ENCODE measurements around the gene PAPOLB. TPM values are rescaled to one million over a fixed set of nuclear protein-coding genes. Genes with fewer than 3 reads are reported as not detected.

Gene PAPOLB
- total and polyA plus RNA-seq, 4 donors, result 0.01 to 1.9 (median 0.14) TPM

- no peak for ATAC-seq (ENCODE audit: insufficient read depth, low FRiP score)
These were observed 27.9 kb upstream of the PAPOLB start for GRCh38 chr7:4889682-4890081.

GRCh38 chr7:4888161-4888560 lies 26.3 kb upstream of the PAPOLB start:
- WGBS, 2 donors, result 62 to 77% methylated on average over 3 of the region's 3 CpGs
- Histone ChIP-seq H3K27ac (ENCODE audit: low read depth in 1 of 2, low read length in 1 of 2) (no peak overlapping the region), H3K9me3 (ENCODE audit: control insufficient read depth in 4 of 4, insufficient read depth in 3 of 4, low read length in 3 of 4) (no peaks in the 10 kb centered on the region), H3K4me1 (ENCODE audit: control insufficient read depth in 5 of 5, insufficient read depth in 5 of 5, low read length in 5 of 5) (no peaks in the 10 kb centered on the region), H3K27me3 (ENCODE audit: control insufficient read depth in 3 of 3, insufficient read depth in 3 of 3, low read length in 2 of 3) (no peaks in the 10 kb centered on the region), H3K9ac (ENCODE audit: insufficient read depth in 1 of 2, low read length in 2 of 2) (no peak overlapping the region), H3K4me3 (no peak overlapping the region), H3K36me3 (ENCODE audit: control insufficient read depth in 4 of 4, insufficient read depth in 4 of 4, low read length in 4 of 4) (no peaks in the 10 kb centered on the region)
- no peak for ATAC-seq (ENCODE audit: insufficient read depth, low FRiP score)
- no peak for TF ChIP-seq CTCF (IDR thresholded peaks at IDR 0.05; ENCODE audit: control extremely low read depth, extremely low read depth)
- DNase-seq, result peak in 2 of 3 donors; percentile 56 to 70

More at GRCh38 chr7:4889682-4890081, 27.9 kb upstream of the PAPOLB start:
- no peak overlapping the region for H3K4me3 ChIP-seq
- no peaks in the 10 kb centered on the region for H3K4me1 ChIP-seq (ENCODE audit: control insufficient read depth in 5 of 5, insufficient read depth in 5 of 5, low read length in 5 of 5)
- 40 to 57% methylated on average over 1 of the region's 1 CpG for WGBS, 2 donors
- DNase-seq, result no peak
- H3K9ac ChIP-seq (ENCODE audit: insufficient read depth in 1 of 2, low read length in 2 of 2), result no peak overlapping the region
- no peaks in the 10 kb centered on the region for H3K27me3 ChIP-seq (ENCODE audit: control insufficient read depth in 3 of 3, insufficient read depth in 3 of 3, low read length in 2 of 3)
- no peaks in the 10 kb centered on the region for H3K36me3 ChIP-seq (ENCODE audit: control insufficient read depth in 4 of 4, insufficient read depth in 4 of 4, low read length in 4 of 4)
- no peak overlapping the region for H3K27ac ChIP-seq (ENCODE audit: low read depth in 1 of 2, low read length in 1 of 2)
- TF ChIP-seq CTCF (IDR thresholded peaks at IDR 0.05; ENCODE audit: control extremely low read depth, extremely low read depth), result no peak
- H3K9me3 ChIP-seq (ENCODE audit: control insufficient read depth in 4 of 4, insufficient read depth in 3 of 4, low read length in 3 of 4), result peaks cover 0 to 2% (median 0%) of the 10 kb centered on the region in 4 donors

- Histone ChIP-seq H3K9ac (ENCODE audit: insufficient read depth in 1 of 2, low read length in 2 of 2) (no peak overlapping the region), H3K27me3 (ENCODE audit: control insufficient read depth in 3 of 3, insufficient read depth in 3 of 3, low read length in 2 of 3) (no peaks in the 10 kb centered on the region), H3K4me3 (no peak overlapping the region), H3K27ac (ENCODE audit: low read depth in 1 of 2, low read length in 1 of 2) (no peak overlapping the region), H3K4me1 (ENCODE audit: control insufficient read depth in 5 of 5, insufficient read depth in 5 of 5, low read length in 5 of 5) (peaks cover 0 to 12% (median 0%) of the 10 kb centered on the region in 5 donors), H3K9me3 (ENCODE audit: control insufficient read depth in 4 of 4, insufficient read depth in 3 of 4, low read length in 3 of 4) (no peaks in the 10 kb centered on the region), H3K36me3 (ENCODE audit: control insufficient read depth in 4 of 4, insufficient read depth in 4 of 4, low read length in 4 of 4) (no peaks in the 10 kb centered on the region)
- DNase-seq (no peak), ATAC-seq (ENCODE audit: insufficient read depth, low FRiP score) (no peak)
- TF ChIP-seq CTCF (IDR thresholded peaks at IDR 0.05; ENCODE audit: control extremely low read depth, extremely low read depth), result no peak
- WGBS, 2 donors, result 66 to 93% methylated on average over 1 of the region's 1 CpG
These were observed 24.8 kb upstream of the PAPOLB start for GRCh38 chr7:4886671-4887070.

- TF ChIP-seq CTCF (IDR thresholded peaks at IDR 0.05; ENCODE audit: control extremely low read depth, extremely low read depth), result no peak
- DNase-seq (no peak), ATAC-seq (ENCODE audit: insufficient read depth, low FRiP score) (no peak)
- WGBS, 2 donors, result 93 to 95% methylated on average over 7 of the region's 7 CpGs
- no peaks in the 10 kb centered on the region for H3K36me3 ChIP-seq (ENCODE audit: control insufficient read depth in 4 of 4, insufficient read depth in 4 of 4, low read length in 4 of 4)
- H3K27ac ChIP-seq (ENCODE audit: low read depth in 1 of 2, low read length in 1 of 2), result no peak overlapping the region
- no peak overlapping the region for H3K4me3 ChIP-seq
- H3K27me3 ChIP-seq (ENCODE audit: control insufficient read depth in 3 of 3, insufficient read depth in 3 of 3, low read length in 2 of 3), result no peaks in the 10 kb centered on the region
- no peak overlapping the region for H3K9ac ChIP-seq (ENCODE audit: insufficient read depth in 1 of 2, low read length in 2 of 2)
- peaks cover 0 to 21% (median 3%) of the 10 kb centered on the region in 5 donors for H3K4me1 ChIP-seq (ENCODE audit: control insufficient read depth in 5 of 5, insufficient read depth in 5 of 5, low read length in 5 of 5)
- H3K9me3 ChIP-seq (ENCODE audit: control insufficient read depth in 4 of 4, insufficient read depth in 3 of 4, low read length in 3 of 4), result no peaks in the 10 kb centered on the region
These were observed 23.5 kb upstream of the PAPOLB start for GRCh38 chr7:4885317-4885807.
